HEK293 (cell line): ENCODE data around the gene VCX.

Experiments
- CTCF ChIA-PET: fragments of 350-600 bp; formaldehyde crosslinking; extraction: SDS; loops from one replicate; lab custom pipeline; 2021; ENCODE audit warnings: antibody characterized with exemption; lab: Yijun Ruan, JAX
- POLR2A ChIA-PET: fragments of 300-600 bp; formaldehyde crosslinking; extraction: SDS; loops from one replicate; lab custom pipeline; 2020; ENCODE audit warnings: antibody characterized with exemption, inconsistent platforms; lab: Yijun Ruan, JAX
- H3K27ac ChIP-seq: fragments of 200-500 bp; sonication (Bioruptor generic); 2 replicates; pipeline ENCODE4 v1.5.1; 2014; ENCODE audit warnings: low read depth, low read length, control low read depth, inconsistent platforms; ENCODE audit errors: extremely low read depth
- H3K36me3 ChIP-seq, 2 experiments: fragments of 200-500 bp in 1 of 2; sonication (Bioruptor generic) in 1 of 2; 1 replicate in 1 of 2; 2 replicates in 1 of 2; pipeline ENCODE4 v1.5.1; 2014 to 2017; ENCODE audit warnings: inconsistent platforms in 2 of 2, low read length in 2 of 2; ENCODE audit not compliant: control insufficient read depth in 2 of 2, insufficient read depth in 1 of 2
- H3K4me1 ChIP-seq: fragments of 200-500 bp; sonication (Bioruptor generic); 2 replicates; pipeline ENCODE4 v1.5.1; 2014; ENCODE audit warnings: mild to moderate bottlenecking, low read length, inconsistent platforms; ENCODE audit not compliant: control insufficient read depth, insufficient read depth
- H3K4me3 ChIP-seq: 2 replicates; pipeline ENCODE4 v1.5.1; 2011; ENCODE audit warnings: low read depth, mild to moderate bottlenecking, control low read depth, low read length, moderate library complexity
- H3K9me3 ChIP-seq: fragments of 200-500 bp; sonication (Bioruptor generic); 2 replicates; pipeline ENCODE4 v1.5.1; 2014; ENCODE audit warnings: low read depth, low read length, inconsistent platforms; ENCODE audit not compliant: control insufficient read depth, insufficient read depth
- ELK4 ChIP-seq: IDR thresholded peaks from 2 replicates; pipeline ENCODE4 v1.6.1; 2011; ENCODE audit warnings: mild to moderate bottlenecking, low read depth, low read length, borderline replicate concordance
- OSR2 ChIP-seq: fragments of 450-650 bp; formaldehyde crosslinking; IDR thresholded peaks from 2 replicates; pipeline ENCODE4 v1.5.1; 2016; ENCODE audit warnings: missing biosample characterization, missing genetic modification characterization
- PRDM1 ChIP-seq: fragments of 450-650 bp; formaldehyde crosslinking; IDR thresholded peaks from 2 replicates; pipeline ENCODE4; 2016; ENCODE audit warnings: missing biosample characterization, missing genetic modification characterization
- SP2 ChIP-seq: fragments of 450-650 bp; formaldehyde crosslinking; IDR thresholded peaks from 2 replicates; pipeline ENCODE4 v1.5.1; 2016; ENCODE audit warnings: missing biosample characterization, missing genetic modification characterization
- ZBTB10 ChIP-seq: fragments of 450-650 bp; formaldehyde crosslinking; IDR thresholded peaks from 2 replicates; pipeline ENCODE4 v1.5.1; 2016; ENCODE audit warnings: missing biosample characterization, missing genetic modification characterization
- ZBTB48 ChIP-seq: fragments of 450-650 bp; formaldehyde crosslinking; IDR thresholded peaks from 2 replicates; pipeline ENCODE4 v1.5.1; 2016; ENCODE audit warnings: missing biosample characterization, missing genetic modification characterization
- ZBTB7A ChIP-seq: fragments of 450-650 bp; formaldehyde crosslinking; IDR thresholded peaks from 2 replicates; pipeline ENCODE4 v1.5.1; 2016; ENCODE audit warnings: low read depth, missing biosample characterization, missing genetic modification characterization
- ZNF132 ChIP-seq: fragments of 450-650 bp; formaldehyde crosslinking; IDR thresholded peaks from 2 replicates; pipeline ENCODE4 v1.5.1; 2017; ENCODE audit warnings: missing biosample characterization, missing genetic modification characterization, borderline replicate concordance
- ZNF148 ChIP-seq: fragments of 450-650 bp; formaldehyde crosslinking; IDR thresholded peaks from 2 replicates; pipeline ENCODE4 v1.5.0; 2017; ENCODE audit warnings: missing biosample characterization, missing genetic modification characterization, borderline replicate concordance
- ZNF239 ChIP-seq: fragments of 450-650 bp; formaldehyde crosslinking; IDR thresholded peaks from 2 replicates; pipeline ENCODE4 v1.5.1; 2016; ENCODE audit warnings: missing biosample characterization, missing genetic modification characterization
- ZNF274 ChIP-seq, 2 experiments: fragments of 200-500 bp in 1 of 2; fragments of 450-650 bp in 1 of 2; sonication (Bioruptor generic) in 1 of 2; formaldehyde crosslinking in 1 of 2; IDR thresholded peaks; 2 replicates each; pipeline versions ENCODE4 v1.5.1 to v1.6.1; 2014 to 2016; ENCODE audit warnings: borderline replicate concordance in 1 of 2, inconsistent platforms in 1 of 2, low read length in 1 of 2, missing biosample characterization in 1 of 2, missing genetic modification characterization in 1 of 2
- ZNF280D ChIP-seq: fragments of 450-650 bp; formaldehyde crosslinking; IDR thresholded peaks from 2 replicates; pipeline ENCODE4 v1.5.1; 2016; ENCODE audit warnings: missing biosample characterization, missing genetic modification characterization
- ZNF292 ChIP-seq: fragments of 450-650 bp; formaldehyde crosslinking; IDR thresholded peaks from 2 replicates; pipeline ENCODE4 v1.5.1; 2016; ENCODE audit warnings: low read depth, missing biosample characterization, missing genetic modification characterization, borderline replicate concordance
- ZNF394 ChIP-seq: fragments of 450-650 bp; formaldehyde crosslinking; IDR thresholded peaks from 2 replicates; pipeline ENCODE4 v1.5.1; 2016; ENCODE audit warnings: missing biosample characterization, missing genetic modification characterization, mild to moderate bottlenecking, moderate library complexity, borderline replicate concordance
- ZNF398 ChIP-seq: fragments of 450-650 bp; formaldehyde crosslinking; IDR thresholded peaks from 2 replicates; pipeline ENCODE4 v1.5.1; 2017; ENCODE audit warnings: missing biosample characterization, missing genetic modification characterization
- ZNF510 ChIP-seq: fragments of 450-650 bp; formaldehyde crosslinking; IDR thresholded peaks from 2 replicates; pipeline ENCODE4 v1.5.1; 2018; ENCODE audit warnings: mild to moderate bottlenecking, missing genetic modification characterization, missing biosample characterization; ENCODE audit not compliant: insufficient replicate concordance
- ZNF623 ChIP-seq: fragments of 450-650 bp; formaldehyde crosslinking; IDR thresholded peaks from 2 replicates; pipeline ENCODE4 v1.5.1; 2016; ENCODE audit warnings: missing biosample characterization, missing genetic modification characterization
- ZNF677 ChIP-seq: fragments of 450-650 bp; IDR thresholded peaks from 2 replicates; pipeline ENCODE4 v1.5.0; 2018; ENCODE audit warnings: missing biosample characterization, mild to moderate bottlenecking, missing genetic modification characterization, moderate library complexity
- ZNF785 ChIP-seq: fragments of 450-650 bp; formaldehyde crosslinking; IDR thresholded peaks from 2 replicates; pipeline ENCODE4 v1.5.1; 2016; ENCODE audit warnings: missing biosample characterization, missing genetic modification characterization
- ZSCAN18 ChIP-seq: fragments of 450-650 bp; formaldehyde crosslinking; IDR thresholded peaks from 2 replicates; pipeline ENCODE4 v1.5.1; 2016; ENCODE audit warnings: missing biosample characterization, missing genetic modification characterization

The VCX gene

GRCh38 chrX:7876957-7877356, 34.0 kb downstream of the VCX start:
- ChIA-PET CTCF (no interaction called here), POLR2A (no interaction called here)
- Histone ChIP-seq H3K9me3 (no peaks in the 10 kb centered on the region), H3K27ac (no peak overlapping the region), H3K4me1 (no peaks in the 10 kb centered on the region), H3K4me3 (no peak overlapping the region), H3K36me3 (no peaks in the 10 kb centered on the region)
- no peak for TF ChIP-seq ZBTB7A
- TF ChIP-seq ZNF292 (tag by site-specific recombination), result no peak
- TF ChIP-seq ELK4, result no peak
- no peak for TF ChIP-seq ZNF132 (tag by site-specific recombination)
- no peak for TF ChIP-seq ZNF148
- TF ChIP-seq ZNF623 (tag by site-specific recombination), result no peak
- TF ChIP-seq ZNF274 (IDR thresholded peaks at IDR 0.05; ENCODE audit: low read length), result no peak
- TF ChIP-seq ZNF274 (tag by site-specific recombination; IDR thresholded peaks at IDR 0.05; ENCODE audit: borderline replicate concordance), result no peak
- no peak for TF ChIP-seq ZNF280D (tag by site-specific recombination)
- no peak for TF ChIP-seq PRDM1

GRCh38 chrX:7889135-7889534, 46.2 kb downstream of the VCX start:
- CTCF ChIA-PET, result no interaction called here
- Histone ChIP-seq H3K36me3 (no peaks in the 10 kb centered on the region), H3K4me3 (no peak overlapping the region), H3K4me1 (no peaks in the 10 kb centered on the region), H3K27ac (no peak overlapping the region), H3K9me3 (no peaks in the 10 kb centered on the region)
- POLR2A ChIA-PET, result no interaction called here
- TF ChIP-seq ZNF239 (tag by site-specific recombination) (no peak), ZNF677 (tag by site-specific recombination) (no peak), ZNF394 (no peak), ZNF398 (no peak), SP2 (no peak), OSR2 (no peak), ZNF510 (no peak), ZSCAN18 (tag by site-specific recombination) (no peak), ZNF785 (tag by site-specific recombination) (no peak), ZBTB48 (tag by site-specific recombination) (no peak), ZBTB10 (tag by site-specific recombination) (no peak)
